HG03196 (cell line): Measurements from ENCODE around the gene ZBTB20.
A peak's percentile ranks its signal among the peaks of the same experiment; 100 is the strongest.

Experiments used
- ATAC-seq: cut with Tn5 transposase; IDR thresholded peaks from one replicate; pipeline ENCODE4 v1.9.1; 2021; ENCODE audit not compliant: unreplicated experiment

The ZBTB20 gene

GRCh38 chr3:114350690-114351089, 796.4 kb downstream of the ZBTB20 start:
- no peak for ATAC-seq

- ATAC-seq: no peak
Measured at GRCh38 chr3:114350271-114350670, 796.8 kb downstream of the ZBTB20 start.

GRCh38 chr3:114344492-114344891, 802.6 kb downstream of the ZBTB20 start:
- ATAC-seq: no peak

- no peak for ATAC-seq
Measured at GRCh38 chr3:114338651-114339357, 808.3 kb downstream of the ZBTB20 start.

GRCh38 chr3:114336857-114337256, 810.2 kb downstream of the ZBTB20 start:
- ATAC-seq: no peak

GRCh38 chr3:114336122-114336697, 810.9 kb downstream of the ZBTB20 start:
- no peak for ATAC-seq

GRCh38 chr3:114333923-114334240, 813.2 kb downstream of the ZBTB20 start:
- no peak for ATAC-seq

- ATAC-seq: no peak
Measured at GRCh38 chr3:114333180-114333922, 813.7 kb downstream of the ZBTB20 start.

- peak; percentile 47 for ATAC-seq
Measured at GRCh38 chr3:114332342-114333179, 814.5 kb downstream of the ZBTB20 start.

- ATAC-seq: no peak
Measured at GRCh38 chr3:114331710-114332109, 815.4 kb downstream of the ZBTB20 start.

- ATAC-seq: no peak
Measured at GRCh38 chr3:114331007-114331406, 816.1 kb downstream of the ZBTB20 start.

- ATAC-seq: no peak
Measured at GRCh38 chr3:114329823-114330222, 817.3 kb downstream of the ZBTB20 start.

- ATAC-seq: no peak
Measured at GRCh38 chr3:114328345-114328744, 818.7 kb downstream of the ZBTB20 start.

GRCh38 chr3:114327665-114328064, 819.4 kb downstream of the ZBTB20 start:
- ATAC-seq: no peak

- ATAC-seq: peak; percentile 66
Measured at GRCh38 chr3:114323546-114324254, 823.4 kb downstream of the ZBTB20 start.

- no peak for ATAC-seq
Measured at GRCh38 chr3:114320246-114320645, 826.8 kb downstream of the ZBTB20 start.

- ATAC-seq: no peak
Measured at GRCh38 chr3:114319453-114319852, 827.6 kb downstream of the ZBTB20 start.

GRCh38 chr3:114318295-114318694, 828.8 kb downstream of the ZBTB20 start:
- ATAC-seq: no peak

GRCh38 chr3:114314282-114314681, 832.8 kb downstream of the ZBTB20 start:
- ATAC-seq: no peak

- ATAC-seq: no peak
Measured at GRCh38 chr3:114313426-114313825, 833.7 kb downstream of the ZBTB20 start.

- no peak for ATAC-seq
Measured at GRCh38 chr3:114310695-114311094, 836.4 kb downstream of the ZBTB20 start.
